ENCODE results near the gene ABR.
A peak's percentile ranks its signal among the peaks of the same experiment; 100 is the strongest.
"Not testable (repeated sequence)": the region's sequence is repeated elsewhere in the genome, so short reads cannot be mapped to it uniquely, and the experiment has no call there.

ABR gene

DNA sequence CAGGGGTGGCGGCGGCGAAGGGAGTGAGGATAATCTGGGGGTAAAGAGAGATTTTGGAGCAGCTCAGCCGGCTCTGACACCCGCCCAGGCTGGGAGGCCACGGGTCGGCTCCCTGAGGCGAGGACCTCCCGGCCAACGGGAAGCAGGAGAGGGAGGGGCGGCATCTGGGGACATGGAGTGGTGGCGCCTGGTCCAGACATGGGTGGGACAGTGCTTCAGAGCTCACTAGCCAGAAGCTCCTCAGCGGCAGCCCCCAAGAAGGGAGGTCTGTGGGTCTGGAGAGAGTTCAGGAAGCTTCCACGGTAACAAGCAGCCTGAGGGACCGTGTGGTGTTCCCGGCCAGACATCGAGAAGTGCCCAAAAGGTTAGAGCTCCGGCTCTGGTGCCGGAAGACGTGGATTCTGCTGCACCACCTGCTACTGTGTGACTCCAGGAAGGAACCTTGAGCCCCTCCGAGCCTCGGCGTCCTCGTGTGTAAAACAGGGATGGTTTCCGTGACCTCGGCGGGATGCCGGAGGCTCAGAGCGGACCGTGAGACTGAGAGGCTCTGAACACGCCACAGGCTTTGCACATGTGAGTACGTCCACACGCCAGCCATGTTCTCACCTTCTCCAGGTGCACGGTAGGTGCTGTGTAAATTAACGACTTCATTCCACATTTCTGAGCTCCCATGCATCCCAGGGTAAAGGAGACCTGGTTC is 126.0 kb downstream of the ABR start:
- H3K4me1 ChIP-seq, result no peaks in the 10 kb centered on the region
- H3K27me3 ChIP-seq (ENCODE audit: low read depth), result no peaks in the 10 kb centered on the region
- in situ Hi-C loops (cut with MboI; ENCODE audit: low sequenced_read_pairs), result no loop called here
- peaks cover 2% of the 10 kb centered on the region; the same call in 1 of the 2 replicates for H3K36me3 ChIP-seq (replicated peaks)
- H3K4me3 ChIP-seq, result no peak overlapping the region
- DNase-seq (ENCODE audit: low spot score in 2 of 2), result no peak
- no peaks in the 10 kb centered on the region for H3K9me3 ChIP-seq

DNA sequence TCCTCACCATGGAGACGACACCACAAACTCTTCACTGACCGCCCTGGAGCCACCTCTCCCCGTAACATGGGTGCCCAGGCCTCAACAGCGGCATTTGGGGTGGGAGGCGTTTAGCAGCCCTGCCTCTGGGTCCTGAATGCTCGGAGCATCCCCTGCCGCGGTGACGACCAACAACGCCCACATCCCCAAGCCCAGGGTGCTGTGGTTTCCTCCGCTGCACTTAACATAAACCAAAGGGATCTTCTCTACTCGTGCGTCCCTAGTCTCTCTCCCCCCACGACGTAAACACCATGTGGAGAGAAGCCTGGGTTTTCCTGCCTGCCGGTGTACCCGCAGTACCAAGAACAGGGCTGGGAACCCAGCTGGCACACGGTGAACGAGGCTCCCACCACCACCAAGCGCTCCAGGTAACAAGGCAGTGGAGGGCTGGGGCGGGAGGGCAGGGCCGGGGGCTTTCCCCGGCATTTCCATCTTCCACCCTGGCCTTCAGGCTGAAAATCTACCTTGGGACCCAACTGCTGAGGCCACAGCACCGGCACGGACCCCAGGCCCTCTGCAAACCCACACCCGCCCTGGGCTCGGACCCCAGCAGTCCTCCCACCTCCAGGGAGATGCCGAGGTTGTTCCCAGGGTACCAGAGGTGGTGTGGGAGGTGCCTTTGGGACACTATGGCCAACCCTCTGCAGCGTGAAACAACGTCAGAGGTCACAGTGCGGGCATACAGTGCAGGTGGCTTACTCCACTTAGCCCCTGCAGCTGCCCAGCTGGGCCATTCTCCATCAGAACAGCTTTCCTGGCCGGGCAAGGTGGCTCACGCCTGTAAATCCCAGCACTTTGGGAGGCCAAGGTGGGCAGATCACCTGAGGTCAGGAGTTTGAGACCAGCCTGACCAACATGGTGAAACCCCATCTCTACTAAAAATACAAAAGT is 128.5 kb downstream of the ABR start:
- in situ Hi-C loops (cut with MboI; ENCODE audit: low sequenced_read_pairs), result no loop called here
- Histone ChIP-seq H3K4me3 (no peak overlapping the region), H3K27me3 (ENCODE audit: low read depth) (no peaks in the 10 kb centered on the region), H3K9me3 (no peaks in the 10 kb centered on the region), H3K36me3 (replicated peaks) (no peaks in the 10 kb centered on the region; the same call in 1 of the 2 replicates), H3K4me1 (no peaks in the 10 kb centered on the region)
- no peak for DNase-seq (ENCODE audit: low spot score in 2 of 2)

DNA sequence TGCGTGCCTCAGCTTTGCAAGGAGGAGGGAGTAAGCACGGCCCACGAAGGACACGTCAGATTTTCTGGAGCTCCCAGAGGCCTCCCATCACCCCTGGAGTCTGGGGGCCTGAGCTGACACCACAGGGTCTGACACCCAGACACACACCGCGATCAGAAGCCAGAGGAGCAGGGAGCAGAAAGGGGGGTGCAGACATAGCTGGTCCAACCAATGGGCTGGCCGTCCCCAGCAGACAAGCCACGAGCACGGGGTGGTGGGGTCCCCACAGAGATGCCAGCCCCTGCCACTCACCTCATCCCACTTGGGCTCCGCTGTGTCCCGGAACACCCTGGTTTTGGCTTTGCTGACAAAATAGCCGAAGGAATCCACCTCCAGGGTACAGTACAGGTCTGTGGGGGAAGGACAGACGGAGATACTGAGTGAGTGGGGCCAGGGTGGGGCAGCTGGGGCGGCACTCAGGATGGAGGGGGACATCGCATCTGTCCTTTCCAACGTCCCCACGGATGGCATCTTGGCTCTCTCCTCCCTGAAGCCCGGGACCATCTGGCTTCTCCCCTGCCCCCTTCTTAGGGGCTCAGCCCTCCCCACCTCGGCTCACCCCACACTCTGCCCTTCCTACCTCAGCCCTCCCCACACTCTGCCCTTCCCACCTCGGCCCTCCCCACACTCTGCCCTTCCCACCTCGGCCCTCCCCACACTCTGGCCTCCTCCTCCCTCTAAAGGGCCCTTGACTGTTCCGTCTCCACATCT is 129.4 kb downstream of the ABR start:
- Histone ChIP-seq H3K36me3 (replicated peaks) (no peaks in the 10 kb centered on the region; the same call in 1 of the 2 replicates), H3K4me3 (no peak overlapping the region), H3K9me3 (no peaks in the 10 kb centered on the region), H3K4me1 (no peaks in the 10 kb centered on the region), H3K27me3 (ENCODE audit: low read depth) (no peaks in the 10 kb centered on the region)
- in situ Hi-C loops (cut with MboI; ENCODE audit: low sequenced_read_pairs), result no loop called here
- DNase-seq (ENCODE audit: low spot score in 2 of 2), result no peak

DNA sequence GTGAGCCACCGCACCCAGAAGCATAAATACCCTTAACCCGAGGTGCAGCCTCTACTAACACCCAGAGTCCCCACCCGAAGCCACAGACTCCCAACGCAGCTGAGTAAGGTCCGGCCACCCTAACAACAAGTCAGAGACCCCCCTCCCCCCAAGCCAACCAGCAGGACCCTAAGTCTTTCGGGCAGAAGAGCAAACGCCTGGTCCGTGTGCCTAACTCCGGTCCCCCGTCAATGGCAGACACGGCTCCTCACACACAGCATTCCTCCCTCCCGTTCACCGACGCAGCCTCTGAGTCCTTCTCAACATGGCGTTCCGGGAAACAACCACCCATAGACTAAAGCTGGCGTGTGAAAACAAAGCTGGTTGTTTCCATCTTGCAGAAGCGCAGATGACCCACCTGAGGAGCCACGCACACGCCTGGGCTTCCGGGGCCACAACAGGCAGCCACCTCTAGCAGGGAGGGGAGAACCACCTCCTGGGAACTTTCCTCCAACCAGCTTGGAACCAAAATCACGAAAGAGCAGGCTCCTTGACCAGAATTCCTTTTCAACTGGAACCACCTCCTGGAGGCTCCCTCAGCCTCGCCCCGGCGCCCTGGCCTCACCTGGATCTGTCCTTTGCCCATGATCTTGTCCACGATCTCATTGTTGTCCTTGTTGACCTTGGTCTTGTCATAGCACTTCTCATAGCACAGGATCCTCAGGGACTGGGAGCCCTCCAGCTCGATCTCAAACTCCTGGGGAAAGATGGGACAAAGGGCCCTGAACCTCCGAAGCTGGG is 130.1 kb downstream of the ABR start:
- DNase-seq (ENCODE audit: low spot score in 2 of 2), result no peak
- Histone ChIP-seq H3K27me3 (ENCODE audit: low read depth) (no peaks in the 10 kb centered on the region), H3K9me3 (no peaks in the 10 kb centered on the region), H3K4me3 (no peak overlapping the region), H3K4me1 (no peaks in the 10 kb centered on the region), H3K36me3 (replicated peaks) (no peaks in the 10 kb centered on the region; the same call in 1 of the 2 replicates)
- in situ Hi-C loops (cut with MboI; ENCODE audit: low sequenced_read_pairs), result no loop called here

DNA sequence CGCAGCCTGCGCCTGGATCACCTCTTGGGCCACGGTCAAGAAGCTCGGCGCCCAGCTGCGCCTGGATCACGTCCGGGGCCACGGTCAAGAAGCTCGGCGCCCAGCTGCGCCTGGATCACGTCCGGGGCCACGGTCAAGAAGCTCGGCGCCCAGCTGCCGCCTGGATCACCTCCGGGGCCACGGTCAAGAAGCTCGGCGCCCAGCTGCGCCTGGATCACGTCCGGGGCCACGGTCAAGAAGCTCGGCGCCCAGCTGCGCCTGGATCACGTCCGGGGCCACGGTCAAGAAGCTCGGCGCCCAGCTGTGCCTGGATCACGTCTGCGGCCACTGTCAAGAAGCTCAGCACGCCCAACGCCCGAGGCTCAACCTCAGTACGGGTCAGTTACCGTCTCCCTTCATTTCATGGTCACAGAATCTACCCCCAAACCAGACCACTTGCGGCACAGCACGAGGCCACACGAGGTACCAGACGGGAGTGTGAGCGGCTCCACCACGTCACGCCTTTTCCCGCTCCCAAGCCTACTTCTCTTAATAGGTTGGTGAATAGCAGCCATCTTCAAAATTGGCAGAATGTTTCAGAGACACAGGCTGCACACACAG is 131.2 kb downstream of the ABR start:
- H3K4me3 ChIP-seq; in situ Hi-C loops (cut with MboI; ENCODE audit: low sequenced_read_pairs); H3K27me3 ChIP-seq (ENCODE audit: low read depth); DNase-seq (ENCODE audit: low spot score in 2 of 2); H3K36me3 ChIP-seq (replicated peaks); H3K9me3 ChIP-seq; H3K4me1 ChIP-seq: not testable (repeated sequence)

DNA sequence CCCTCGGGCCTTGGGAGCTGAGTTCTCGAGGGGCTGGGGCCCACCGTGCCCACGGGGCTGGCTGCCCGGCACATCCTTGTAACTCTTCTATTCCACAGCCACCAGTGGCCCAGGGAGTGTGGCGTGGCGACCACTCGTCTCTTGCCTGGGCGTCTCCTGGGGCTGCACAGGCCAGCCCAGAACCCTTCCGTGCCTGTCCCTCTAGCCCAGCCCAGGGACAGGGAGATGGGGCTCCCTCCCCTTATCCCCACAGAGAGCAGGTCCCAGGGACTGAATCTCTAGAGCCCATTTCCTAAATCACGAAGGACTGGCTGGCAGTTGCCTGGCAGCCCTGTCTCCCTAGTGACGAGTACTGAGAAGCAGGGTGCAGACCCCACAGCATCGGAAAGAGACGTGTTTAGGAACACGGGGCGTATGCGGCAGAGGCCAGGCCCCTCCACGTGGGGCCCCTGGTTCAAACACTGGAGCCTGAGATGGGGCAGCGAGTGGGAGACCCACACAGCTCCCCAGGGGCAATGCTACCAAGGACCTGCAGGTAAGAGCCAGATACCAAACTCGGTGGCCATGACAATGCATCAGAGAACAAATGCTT is 131.8 kb downstream of the ABR start:
- Histone ChIP-seq H3K36me3 (replicated peaks) (no peaks in the 10 kb centered on the region; the same call in 1 of the 2 replicates), H3K27me3 (ENCODE audit: low read depth) (no peaks in the 10 kb centered on the region), H3K4me1 (no peaks in the 10 kb centered on the region), H3K9me3 (no peaks in the 10 kb centered on the region), H3K4me3 (no peak overlapping the region)
- in situ Hi-C loops (cut with MboI; ENCODE audit: low sequenced_read_pairs), result no loop called here
- DNase-seq (ENCODE audit: low spot score in 2 of 2), result no peak

DNA sequence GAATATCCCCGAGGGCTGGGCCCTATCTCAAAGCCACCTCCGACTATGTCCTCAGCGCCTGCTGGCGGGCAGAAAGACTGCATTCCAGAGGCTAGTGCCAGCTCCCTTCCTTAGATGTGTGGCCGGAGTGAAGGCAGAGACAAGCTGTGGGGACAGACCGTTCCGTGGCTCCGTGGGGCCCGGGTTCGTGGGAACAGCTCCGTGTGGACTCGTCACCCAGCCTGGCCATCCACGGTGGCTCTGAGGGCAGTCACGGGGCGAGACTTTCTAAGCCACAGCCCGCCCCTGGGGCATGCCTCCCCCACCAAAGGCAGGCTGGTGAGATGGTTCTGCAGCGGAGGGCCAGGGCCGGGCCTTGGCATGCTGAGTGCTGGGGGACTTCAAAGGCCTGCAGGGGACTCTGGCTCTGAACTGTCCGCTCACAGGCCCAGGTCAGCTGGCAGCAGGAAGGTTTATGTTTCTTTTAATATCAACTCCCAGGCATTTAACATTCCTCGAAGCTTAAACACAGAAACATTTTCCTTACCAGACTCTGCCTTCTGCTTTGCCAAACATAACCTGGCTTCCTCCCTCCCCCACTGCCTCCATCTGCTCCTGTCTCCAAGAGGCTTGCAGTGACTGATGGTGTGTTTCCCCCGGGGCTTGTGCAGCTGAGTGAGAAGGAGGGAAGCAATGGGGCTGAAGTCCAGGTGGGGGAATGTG is 132.5 kb downstream of the ABR start:
- no peak for DNase-seq (ENCODE audit: low spot score in 2 of 2)
- no peaks in the 10 kb centered on the region for H3K9me3 ChIP-seq
- in situ Hi-C loops (cut with MboI; ENCODE audit: low sequenced_read_pairs), result no loop called here
- H3K4me1 ChIP-seq, result no peaks in the 10 kb centered on the region
- H3K27me3 ChIP-seq (ENCODE audit: low read depth), result no peaks in the 10 kb centered on the region
- H3K36me3 ChIP-seq (replicated peaks), result no peaks in the 10 kb centered on the region; the same call in 1 of the 2 replicates
- no peak overlapping the region for H3K4me3 ChIP-seq

DNA sequence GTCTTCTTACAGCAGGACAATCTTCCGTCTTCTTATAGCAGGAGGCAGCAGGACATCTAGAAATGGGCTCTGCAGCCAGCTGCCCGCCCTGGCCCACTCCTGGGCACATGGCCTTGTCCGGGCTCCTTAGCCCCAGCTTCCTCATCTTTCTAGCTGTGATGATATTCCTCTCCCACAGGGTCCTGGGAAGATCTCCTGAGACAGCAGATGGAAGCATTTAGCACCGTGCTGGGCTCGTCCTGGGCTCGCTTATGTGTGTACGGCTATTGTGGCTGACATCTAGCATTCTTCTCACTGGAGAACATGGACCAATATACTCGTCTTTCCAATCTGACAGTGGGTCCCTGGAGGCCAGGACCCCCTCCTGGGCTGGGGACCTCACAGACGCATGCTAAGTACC is 134.3 kb downstream of the ABR start:
- in situ Hi-C loops (cut with MboI; ENCODE audit: low sequenced_read_pairs), result no loop called here
- no peak for DNase-seq (ENCODE audit: low spot score in 2 of 2)
- no peaks in the 10 kb centered on the region; the same call in 1 of the 2 replicates for H3K36me3 ChIP-seq (replicated peaks)
- no peaks in the 10 kb centered on the region for H3K4me1 ChIP-seq
- H3K9me3 ChIP-seq, result no peaks in the 10 kb centered on the region
- H3K27me3 ChIP-seq (ENCODE audit: low read depth), result no peaks in the 10 kb centered on the region
- no peak overlapping the region for H3K4me3 ChIP-seq

DNA sequence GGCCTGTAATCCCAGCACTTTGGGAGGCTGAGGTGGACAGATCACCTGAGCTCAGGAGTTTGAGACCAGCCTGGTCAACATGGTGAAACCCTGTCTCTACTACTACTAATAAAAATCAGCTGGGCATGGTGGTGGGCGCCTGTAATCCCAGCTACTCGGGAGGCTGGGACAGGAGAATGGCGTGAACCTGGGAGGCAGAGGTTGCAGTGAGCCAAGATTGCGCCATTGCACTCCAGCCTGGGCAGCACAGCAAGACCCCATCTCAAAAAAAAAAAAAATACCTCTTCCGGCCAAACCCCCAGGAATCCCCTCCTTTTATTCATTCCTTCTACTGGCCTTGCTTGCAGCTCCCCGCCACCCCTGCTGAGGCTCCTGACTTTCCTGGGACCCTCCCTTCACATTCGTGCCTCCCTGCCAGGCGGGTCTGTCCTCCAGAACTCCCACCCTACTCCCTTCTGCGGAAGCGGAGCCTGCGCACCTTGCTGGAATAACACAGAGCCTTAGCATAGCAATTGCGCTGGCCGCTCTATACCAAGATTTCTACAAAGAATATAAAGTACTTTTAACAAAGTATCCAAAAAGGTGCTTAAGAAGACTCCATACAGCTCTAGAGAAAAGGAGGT is 135.3 kb downstream of the ABR start:
- H3K4me3 ChIP-seq; H3K27me3 ChIP-seq (ENCODE audit: low read depth); H3K9me3 ChIP-seq; H3K36me3 ChIP-seq (replicated peaks); in situ Hi-C loops (cut with MboI; ENCODE audit: low sequenced_read_pairs); H3K4me1 ChIP-seq; DNase-seq (ENCODE audit: low spot score in 2 of 2): not testable (repeated sequence)

DNA sequence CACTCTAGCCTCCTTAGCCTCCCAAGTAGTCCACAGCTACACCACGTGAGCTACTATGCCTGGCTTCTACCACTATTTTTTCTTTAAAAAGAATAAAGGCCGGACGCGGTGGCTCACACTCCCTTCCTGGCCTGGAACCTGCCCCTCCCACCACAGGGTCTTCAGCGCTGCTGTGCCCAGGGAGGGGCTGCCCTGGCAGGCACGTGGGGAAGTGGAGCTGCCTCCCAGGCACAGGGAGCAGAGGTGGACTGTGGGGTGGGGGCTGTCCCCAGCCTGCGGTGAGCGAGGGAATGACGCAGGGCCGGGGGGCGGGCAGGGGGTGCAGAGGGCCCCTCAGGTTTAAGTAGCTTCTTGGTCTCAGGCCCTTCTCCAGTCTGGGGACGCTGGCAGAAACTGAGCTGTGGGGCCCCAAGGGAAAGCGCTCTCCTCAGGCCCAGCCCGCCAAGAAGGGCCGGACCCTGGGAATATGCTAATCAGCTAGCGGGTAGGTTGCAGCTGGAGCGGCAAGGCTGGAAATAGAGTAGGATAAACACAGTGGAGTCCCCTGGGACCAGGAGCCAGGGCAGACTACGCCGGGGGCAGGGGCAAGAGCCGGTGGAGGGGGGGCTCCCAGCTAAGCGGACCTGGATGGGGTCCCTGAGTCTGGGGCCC is 136.1 kb downstream of the ABR start:
- Histone ChIP-seq H3K9me3 (no peaks in the 10 kb centered on the region), H3K36me3 (replicated peaks) (no peaks in the 10 kb centered on the region), H3K4me3 (no peak overlapping the region), H3K4me1 (no peaks in the 10 kb centered on the region), H3K27me3 (ENCODE audit: low read depth) (no peaks in the 10 kb centered on the region)
- DNase-seq (ENCODE audit: low spot score in 2 of 2), result peak; percentile 32 to 73
- in situ Hi-C loops (cut with MboI; ENCODE audit: low sequenced_read_pairs), result no loop called here

DNA sequence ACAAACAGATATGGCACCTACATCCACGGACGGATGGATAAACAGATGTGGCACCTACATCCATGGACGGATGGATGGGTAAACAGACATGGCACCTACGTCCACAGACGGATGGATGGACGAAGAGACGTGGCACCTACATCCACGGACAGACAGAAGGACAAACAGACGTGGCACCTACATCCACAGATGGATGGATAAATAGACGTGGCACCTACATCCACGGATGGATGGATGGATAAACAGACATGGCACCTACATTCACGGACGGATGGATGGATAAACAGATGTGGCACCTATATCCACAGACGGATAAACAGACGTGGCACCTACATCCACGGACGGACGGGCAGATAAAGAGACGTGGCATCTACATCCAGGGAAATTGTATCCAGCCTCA is 137.3 kb downstream of the ABR start:
- Histone ChIP-seq H3K27me3 (ENCODE audit: low read depth) (no peaks in the 10 kb centered on the region), H3K4me1 (no peaks in the 10 kb centered on the region), H3K4me3 (no peak overlapping the region), H3K9me3 (no peaks in the 10 kb centered on the region), H3K36me3 (replicated peaks) (no peaks in the 10 kb centered on the region)
- in situ Hi-C loops (cut with MboI; ENCODE audit: low sequenced_read_pairs), result no loop called here
- DNase-seq (ENCODE audit: low spot score in 2 of 2), result no peak

Measured in HAP-1 (cell line).